SW480 (cell line): Measurements from ENCODE around the gene PRPF19.

ENCODE experiments used
- DNase-seq: peaks from one replicate; pipeline ENCODE4 v3.0.0-alpha.2; 2016; ENCODE audit warnings: low spot score

PRPF19 gene

DNA sequence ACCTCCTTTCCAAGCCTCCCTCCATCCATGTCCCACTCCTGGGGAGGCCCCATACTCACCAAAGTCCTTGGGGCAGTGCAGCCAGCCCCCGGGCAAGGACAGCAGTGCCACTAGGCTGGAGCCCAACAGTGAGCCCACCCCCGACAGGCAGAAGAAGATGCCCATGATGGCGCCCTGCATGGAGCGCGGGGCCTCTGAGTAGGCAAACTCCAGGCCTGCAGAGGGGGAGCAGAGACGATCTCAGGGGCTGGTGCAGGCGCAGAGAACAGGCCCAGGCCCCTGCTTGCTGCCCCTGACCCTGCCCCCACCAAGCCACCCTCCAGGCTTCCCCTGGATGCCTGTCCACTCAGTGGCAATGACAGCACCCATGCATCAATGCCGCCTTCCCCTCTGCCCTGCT, 31.4 kb upstream of the PRPF19 start:
- no peak for DNase-seq

DNA sequence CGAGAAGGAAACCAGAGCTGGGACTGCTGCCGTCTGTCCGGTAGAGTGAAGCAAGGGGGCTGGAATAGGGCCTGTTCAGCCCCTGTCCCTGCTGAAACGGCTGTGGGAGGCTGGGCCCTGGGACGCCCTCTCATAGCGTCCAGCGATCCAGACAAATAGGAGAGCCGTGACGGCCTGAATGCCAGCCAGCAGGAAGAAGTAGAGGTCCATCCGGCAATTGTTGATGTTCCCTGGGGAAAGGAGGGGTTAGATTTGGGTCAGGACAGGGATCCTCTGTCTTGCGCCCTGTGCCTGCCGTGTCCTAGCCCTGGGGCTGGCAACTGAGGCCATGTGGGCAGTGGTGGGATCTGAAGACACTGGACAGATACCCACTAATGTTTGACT, 30.8 kb upstream of the PRPF19 start:
- DNase-seq = no peak

DNA sequence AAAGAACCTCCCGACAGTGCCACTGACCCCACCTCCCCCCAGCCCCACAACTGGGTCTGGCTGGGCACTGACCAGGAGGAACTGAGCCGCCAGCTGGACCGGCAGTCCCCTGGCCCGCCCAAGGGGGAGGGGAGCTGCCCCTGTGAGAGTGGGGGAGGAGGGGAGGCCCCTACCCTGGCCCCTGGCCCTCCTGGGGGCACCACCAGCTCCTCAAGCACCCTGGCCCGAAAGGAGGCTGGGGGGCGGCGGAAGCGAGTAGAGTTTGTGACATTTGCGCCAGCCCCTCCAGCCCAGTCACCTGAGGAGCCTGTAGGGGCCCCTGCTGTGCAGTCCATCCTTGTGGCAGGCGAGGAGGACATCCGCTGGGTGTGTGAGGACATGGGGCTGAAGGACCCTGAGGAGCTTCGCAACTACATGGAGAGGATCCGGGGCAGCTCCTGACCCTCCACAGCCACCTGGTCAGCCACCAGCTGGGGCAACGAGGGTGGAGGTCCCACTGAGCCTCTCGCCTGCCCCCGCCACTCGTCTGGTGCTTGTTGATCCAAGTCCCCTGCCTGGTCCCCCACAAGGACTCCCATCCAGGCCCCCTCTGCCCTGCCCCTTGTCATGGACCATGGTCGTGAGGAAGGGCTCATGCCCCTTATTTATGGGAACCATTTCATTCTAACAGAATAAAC, 30.2 kb upstream of the PRPF19 start:
- DNase-seq = no peak

DNA sequence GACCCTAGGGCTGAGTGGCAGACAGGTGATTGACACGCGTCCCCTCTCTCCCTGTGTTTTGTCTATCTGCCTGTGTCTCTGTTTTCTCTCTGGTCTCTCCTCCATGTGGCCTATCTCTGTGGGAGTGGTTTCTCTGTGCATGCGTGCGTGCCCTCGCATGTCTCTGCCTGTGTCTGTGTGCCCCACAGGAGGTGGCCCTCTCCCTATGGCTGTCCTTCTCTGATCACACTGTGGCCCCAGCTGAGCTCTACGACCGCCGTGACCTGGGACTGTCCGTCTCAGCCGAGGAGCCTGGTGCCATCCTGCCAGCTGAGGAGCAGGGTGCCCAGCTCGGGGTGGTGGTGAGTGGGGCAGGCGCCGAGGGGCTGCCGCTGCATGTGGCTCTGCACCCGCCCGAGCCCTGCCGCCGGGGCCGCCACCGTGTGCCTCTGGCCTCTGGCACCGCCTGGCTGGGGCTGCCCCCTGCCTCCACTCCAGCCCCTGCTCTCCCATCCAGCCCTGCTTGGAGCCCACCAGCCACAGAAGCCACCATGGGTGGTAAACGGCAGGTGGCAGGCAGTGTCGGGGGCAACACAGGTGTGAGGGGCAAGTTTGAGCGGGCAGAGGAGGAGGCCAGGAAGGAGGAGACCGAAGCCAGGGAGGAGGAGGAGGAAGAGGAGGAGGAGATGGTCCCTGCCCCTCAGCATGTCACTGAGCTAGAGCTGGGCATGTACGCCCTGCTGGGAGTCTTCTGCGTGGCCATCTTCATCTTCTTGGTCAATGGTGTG, 29.5 kb upstream of the PRPF19 start:
- no peak for DNase-seq

DNA sequence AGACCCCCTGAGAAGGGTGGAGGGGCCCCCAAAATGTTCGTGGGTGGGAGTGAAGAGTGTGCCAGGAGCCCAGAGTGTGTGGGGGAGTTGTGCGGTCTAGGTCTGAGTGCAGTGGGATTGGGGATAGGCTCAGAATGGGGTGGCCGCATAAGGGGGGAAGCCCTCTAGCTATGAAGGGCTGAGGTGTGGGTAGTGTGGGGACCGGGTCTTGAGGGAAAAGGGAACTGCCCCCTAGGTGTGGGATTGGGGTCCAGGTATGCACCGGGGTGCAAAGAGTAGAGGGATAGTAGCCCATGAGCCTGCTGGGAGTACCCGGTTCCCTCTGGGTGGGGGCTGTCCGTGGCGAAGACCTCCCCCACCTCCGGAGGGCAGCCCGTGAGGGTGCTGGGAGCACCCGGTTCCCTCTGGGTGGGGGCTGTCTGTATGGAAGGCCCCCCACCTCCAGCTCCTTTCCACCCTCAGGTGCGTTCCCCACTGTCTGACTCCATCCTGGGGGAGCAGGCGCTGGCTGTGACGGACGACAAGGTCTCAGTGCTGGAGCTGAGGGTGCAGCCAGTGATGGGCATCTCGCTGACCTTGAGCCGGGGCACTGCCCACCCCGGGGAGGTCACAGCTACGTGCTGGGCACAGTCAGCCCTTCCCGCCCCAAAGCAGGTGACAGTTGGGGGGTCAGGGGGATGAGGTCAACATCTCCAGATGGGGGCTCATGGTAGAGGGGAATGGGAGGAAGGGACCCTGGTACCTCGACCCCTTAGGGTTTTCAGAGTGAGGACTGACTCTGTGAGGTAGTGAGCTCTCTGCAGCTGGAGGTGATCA, 28.6 kb upstream of the PRPF19 start:
- DNase-seq = no peak

DNA sequence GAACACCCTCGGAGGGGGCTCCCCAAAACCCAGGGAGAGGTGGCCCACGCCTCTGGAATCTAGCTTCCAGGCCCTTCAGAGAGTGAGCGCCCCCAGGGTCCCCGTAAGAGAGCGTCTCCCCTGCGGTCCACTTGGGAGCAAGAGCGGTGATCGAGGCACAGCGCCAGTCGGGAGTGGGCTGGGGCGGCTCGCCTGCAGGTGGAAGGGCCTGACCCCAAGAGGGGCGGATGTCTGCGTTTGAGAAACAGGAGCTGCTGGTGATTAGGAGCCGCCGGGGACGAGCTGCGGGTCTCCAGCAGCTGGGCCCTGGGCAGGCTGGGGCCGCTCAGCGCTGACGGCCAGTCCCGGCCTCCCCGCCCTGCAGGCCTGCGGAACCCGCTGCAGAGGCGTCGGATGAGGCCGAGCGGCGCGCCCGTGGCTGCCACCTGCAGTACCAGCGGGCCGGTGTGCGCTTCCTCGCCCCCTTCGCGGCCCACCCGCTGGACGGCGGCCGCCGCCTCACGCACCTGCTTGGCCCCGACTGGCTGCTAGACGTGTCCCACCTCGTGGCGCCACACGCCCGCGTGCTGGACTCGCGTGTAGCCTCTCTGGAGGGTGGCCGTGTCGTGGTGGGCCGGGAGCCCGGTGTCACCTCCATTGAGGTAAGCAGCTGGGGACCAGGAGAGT, 27.9 kb upstream of the PRPF19 start:
- DNase-seq = no peak

DNA sequence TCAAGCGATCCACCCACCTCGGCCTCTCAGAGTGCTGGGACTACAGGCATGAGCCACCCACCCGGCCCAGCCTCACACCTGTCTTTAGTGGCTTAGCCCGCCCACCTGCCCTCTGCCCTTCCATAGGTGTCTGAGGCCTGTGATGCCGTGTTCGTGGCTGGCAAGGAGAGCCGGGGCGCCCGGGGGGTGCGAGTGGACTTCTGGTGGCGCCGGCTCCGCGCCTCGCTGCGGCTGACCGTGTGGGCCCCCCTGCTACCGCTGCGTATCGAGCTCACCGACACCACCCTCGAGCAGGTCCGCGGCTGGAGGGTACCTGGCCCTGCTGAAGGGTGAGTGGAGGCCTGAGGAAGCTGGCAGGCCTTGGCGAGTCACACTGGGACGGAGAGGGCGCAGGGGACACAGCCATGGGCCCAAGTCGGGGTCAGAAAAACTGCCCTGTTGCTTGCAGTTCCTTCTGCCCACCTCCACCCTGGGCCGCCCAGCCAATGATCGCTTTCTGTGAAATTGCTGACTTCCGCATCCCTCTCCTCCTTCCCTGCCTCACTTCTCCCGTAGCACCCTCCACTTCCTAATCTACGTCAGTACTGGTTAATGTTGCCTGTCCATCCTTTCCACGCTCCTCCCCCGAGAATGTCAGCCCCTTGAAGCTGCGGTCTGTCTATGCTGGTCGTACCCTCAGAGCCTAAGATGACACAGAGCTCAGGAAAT, 27.2 kb upstream of the PRPF19 start:
- no peak for DNase-seq

DNA sequence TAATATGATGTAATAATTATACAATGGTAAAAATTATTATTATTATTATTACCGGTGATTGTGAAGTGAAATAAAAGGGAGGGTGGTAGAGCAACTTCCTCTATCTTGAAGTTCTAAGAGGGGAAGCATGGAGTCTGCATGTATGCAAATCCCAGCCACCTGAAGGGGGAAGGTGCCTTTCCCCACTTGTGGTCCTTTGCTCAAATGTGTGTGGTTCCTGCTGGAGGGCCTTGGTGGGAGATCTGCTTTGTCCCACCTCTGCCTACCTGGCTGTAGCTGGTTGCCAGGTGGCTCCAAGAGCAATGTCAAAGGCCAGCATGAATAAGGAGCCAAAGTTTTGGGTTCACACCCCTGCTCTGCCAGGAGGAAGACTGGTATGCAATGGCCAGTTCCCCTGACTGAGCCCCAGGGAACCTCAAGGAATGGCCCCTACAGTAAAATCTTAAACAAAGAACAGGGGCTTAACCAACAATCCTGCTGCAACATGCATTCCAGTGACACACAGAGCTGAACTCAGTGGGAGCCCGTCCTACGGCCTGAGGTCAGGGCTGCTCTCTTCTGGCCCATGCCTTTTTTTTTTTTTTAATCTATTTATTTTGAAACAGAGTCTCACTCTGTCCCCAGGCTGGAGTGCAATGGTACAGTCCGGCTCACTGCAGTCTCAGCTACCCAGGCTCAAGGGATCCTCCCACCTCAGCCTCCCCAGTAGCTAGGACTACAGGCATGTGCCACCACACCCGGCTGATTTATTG, 26.4 kb upstream of the PRPF19 start:
- no peak for DNase-seq

DNA sequence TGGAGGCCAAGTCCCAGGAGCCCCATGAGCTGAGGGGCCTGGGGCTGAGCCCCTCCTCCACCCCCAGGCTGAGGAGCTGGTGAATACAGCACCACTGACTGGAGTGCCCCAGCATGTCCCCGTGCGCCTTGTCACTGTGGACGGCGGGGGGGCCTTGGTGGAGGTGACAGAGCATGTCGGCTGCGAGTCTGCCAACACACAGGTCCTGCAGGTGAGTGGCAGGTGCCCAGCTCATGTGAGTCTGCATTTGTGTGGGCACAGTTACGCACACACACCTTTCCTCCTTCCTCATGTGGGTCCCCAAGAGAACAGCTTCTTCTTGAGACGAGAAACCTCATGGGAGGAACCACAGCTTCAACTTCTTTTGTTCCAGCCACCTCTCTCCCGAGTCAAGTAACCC, 25.5 kb upstream of the PRPF19 start:
- no peak for DNase-seq

DNA sequence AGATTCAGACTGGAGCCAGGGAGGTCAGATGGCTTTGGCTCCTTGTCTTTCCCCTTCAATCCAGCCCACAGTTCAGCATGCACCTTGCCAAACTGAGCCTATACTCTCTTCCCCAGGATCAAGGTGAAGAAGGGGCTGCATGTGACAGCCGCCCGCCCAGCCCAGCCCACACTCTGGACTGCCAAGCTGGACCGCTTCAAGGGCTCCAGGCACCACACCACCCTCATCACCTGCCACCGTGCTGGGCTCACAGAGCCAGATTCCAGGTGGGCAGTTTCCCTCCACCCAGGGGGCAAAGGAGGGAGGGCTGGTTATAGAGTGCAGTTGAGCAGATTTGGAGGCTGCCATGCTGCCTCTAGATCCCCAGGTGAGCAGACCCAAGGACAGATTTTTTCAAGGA, 24.0 kb upstream of the PRPF19 start:
- no peak for DNase-seq

DNA sequence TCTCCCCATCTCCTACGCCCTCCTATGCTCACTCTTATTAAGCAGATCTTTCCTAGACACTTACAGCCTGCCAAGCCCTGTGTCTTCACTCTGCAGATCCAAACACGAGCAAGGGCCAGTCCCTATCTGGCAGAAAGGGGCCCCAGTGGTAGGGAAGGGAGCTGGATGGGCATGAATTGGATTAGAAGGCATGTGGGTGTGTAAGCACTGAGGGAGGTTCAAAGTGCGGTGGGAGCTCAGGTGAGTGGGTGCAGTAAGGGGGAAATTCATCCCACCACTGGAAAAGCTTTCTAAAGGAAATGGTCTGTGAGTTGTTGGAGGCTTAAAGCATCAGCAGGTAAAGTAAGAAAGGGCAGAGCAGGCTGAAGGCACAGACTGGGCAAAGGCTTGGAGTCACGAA, 23.4 kb upstream of the PRPF19 start:
- no peak for DNase-seq

DNA sequence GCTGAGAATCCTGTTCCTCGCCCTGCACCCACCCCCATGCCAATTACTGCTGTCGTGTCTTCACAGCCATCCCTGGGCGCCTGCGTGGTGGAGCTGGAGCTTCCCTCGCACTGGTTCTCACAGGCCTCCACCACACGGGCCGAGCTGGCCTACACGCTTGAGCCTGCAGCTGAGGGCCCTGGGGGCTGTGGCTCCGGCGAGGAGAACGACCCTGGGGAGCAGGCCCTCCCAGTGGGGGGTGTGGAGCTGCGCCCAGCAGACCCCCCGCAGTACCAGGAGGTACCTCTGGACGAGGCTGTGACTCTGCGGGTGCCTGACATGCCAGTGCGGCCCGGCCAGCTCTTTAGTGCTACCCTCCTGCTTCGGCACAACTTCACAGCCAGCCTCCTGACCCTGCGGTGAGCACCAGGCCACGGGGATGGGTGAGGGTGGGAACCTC, 22.2 kb upstream of the PRPF19 start:
- no peak for DNase-seq

DNA sequence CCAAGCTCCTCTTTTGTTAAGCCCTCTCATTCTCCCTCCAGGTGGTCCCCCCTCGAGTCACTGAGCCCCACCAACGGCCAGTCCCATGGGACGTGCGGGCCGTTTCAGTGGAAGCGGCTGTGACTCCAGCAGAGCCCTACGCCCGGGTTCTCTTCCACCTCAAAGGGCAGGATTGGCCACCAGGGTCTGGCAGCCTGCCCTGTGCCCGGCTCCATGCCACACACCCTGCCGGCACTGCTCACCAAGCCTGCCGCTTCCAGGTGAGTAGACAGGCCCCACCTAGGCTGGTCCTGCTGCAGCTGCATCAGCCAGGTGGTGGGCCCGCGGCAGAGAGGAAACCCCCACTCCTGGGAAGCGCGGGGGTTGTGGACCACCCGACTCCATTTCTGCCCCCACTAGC, 21.2 kb upstream of the PRPF19 start:
- DNase-seq = no peak

DNA sequence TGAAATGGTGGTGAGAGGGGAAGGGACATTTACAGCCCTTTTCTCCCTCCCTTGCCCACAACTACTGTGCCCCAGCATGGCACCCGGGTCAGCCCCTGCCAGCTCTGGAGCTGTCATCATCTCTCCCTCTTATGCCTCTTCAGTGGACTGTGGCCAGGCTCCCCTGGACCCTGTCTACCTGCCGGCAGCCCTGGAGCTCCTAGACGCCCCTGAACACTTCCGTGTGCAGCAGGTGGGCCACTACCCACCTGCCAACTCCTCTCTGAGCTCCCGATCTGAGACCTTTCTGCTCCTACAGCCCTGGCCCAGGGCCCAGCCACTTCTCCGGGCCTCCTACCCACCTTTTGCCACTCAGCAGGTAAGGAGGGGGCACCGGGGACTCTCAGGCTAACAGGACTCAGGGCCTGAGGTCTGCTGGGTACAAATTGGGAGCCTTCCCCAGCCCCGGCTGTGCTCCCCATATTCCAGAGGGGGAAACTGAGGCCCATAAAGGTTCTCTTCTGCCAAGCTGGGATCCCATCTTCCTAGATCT, 20.7 kb upstream of the PRPF19 start:
- DNase-seq = no peak

DNA sequence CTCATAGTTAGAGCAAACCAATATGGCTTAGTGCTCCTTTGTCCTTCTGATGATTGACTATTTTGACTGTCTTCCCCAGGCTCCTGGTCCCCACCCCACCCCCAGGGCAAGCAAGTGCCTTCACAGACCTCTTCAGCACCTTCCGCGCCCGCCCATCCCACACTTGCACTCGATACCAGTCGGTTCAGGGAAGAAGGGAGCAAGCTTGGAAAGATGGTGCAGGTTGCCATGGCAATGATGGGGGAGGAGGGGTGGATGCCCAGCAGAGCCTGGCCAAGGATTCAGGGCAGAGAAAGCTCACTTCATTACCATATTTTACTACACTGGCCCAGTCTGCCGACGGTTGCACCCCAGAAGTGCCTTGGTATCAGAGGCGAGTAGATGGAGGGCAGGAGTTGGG, 20.1 kb upstream of the PRPF19 start:
- DNase-seq = no peak

DNA sequence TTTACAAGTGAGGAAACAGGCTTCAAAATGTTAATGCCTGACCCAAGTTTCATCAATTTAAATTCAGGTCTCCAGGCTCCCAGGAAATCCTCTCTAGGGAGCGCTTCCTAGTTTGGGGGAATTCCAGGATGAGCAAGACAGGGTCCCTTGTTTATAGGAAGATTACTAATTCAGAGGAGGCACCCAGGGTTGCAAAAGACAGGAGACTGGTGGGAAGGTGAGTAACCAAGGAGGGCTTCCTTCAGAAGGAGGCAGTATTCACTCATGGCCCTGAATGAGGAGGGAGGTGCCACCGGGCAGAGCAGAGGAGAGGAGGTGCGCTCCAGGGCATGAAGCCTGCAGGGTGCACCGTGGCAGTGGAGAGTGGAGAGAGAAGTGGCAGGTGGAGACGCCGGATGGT, 19.5 kb upstream of the PRPF19 start:
- DNase-seq = peak; percentile 23

DNA sequence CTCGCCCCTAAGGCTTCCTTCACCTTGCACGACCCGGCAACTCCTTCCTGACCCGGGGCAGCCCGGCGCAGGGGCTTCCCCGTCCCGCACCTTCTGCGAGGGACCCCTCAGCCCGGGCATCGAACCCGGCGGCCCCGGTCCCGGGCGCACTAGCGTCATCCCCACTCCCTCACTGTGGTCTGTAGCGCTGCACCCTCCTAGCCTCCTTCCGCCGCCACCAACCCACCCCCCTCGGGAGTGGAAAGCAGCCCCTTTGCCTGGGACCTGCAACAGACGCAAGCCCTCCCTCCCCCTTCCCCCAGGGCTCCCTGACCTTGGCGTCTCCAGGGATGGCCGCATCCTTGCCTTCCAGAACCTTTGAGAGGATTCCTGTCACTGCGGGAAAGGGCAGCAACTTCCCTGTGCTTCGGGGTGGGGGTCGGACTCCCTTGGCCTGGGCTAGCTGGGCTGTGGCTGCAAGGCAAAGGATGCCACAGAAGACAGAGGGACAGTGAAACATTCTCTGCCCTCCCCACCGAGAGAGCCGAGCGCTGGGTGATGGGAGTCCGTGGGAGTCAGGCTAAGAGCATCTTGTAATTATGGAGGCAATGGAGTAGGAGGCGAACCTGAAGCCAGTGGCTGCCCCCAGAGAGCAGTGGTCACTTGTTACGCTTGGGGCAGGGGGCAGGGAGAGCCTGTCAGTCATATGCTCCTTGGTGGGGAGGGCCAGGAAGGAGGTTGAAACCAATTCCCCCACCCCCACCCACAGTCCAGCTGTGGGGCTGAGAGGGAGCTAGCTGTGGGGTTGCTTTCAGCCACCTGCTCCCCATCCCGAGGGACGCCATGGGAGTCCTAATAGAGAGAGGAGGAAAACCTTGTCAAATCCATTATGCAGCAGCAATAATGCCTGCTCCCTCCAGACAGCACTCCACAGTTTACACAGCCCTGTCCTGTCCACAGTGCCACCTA, 18.8 kb upstream of the PRPF19 start:
- DNase-seq = no peak

DNA sequence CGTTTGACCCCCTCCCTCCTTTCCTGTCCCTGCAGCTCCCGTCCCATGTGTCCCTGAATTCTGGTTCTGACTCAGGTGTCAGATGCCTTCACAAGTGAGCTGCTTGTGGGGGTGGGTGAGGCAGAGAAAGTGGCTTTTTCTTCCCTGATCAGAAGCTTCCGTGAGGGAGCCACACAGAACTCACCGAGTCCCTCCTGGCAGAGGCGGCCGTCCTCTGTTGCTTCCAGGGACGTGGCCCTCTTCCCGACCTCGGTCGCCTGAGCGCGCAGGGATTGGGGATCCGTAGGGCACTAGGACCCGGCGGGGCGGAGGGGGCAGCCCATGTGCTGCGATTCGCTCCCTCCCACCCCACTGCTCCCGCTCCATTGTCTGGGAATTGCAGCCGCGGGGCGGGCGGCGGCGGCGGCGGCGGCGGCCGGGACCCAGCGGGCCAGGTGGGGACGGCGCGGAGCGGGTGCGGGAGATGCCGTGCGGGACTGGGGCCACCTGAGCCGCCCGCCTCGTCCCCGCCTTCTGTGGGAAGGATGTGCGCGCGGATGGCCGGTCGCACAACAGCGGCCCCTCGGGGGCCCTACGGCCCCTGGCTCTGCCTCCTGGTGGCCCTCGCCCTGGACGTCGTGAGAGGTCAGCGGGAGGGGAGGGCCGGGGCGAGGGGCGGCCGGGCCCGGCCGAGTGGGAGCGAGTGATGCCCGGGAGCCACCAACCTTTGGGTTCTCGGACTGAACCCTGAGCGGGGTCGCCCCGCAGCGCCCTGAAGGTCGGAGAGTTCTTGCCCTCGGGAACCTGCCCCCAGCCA, 17.9 kb upstream of the PRPF19 start, which contains the start of gene TMEM132A:
Gene TMEM132A, plus strand, starts transcription at position 351 of the 796 bp plus-strand sequence. Its CDS starts 174 bp downstream, at position 525.
- peak; percentile 75 for DNase-seq

DNA sequence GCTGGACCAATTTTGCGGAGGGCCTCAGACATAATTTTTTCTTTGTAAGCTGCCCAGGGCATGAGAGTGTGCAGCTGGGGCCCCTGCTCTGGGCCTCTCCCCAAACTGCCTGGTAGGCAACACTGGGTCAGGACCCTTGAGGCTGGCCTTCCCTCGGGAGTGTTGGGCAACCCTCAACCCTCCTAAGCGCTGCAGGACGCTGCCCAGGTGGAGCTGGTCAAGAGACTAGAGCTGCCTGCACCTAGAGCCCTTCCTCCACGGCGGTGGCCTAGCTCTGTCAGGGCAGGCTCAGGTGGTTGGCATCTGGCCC, 17.4 kb upstream of the PRPF19 start:
- no peak for DNase-seq
